GM18870 (cell line): ENCODE data around the gene WDR5.
"Not testable (repeated sequence)": the region's sequence is repeated elsewhere in the genome, so short reads cannot be mapped to it uniquely, and the experiment has no call there.

Experiments
- ATAC-seq: cut with Tn5 transposase; IDR thresholded peaks from one replicate; pipeline ENCODE4 v1.9.1; 2021; ENCODE audit warnings: moderate library complexity; ENCODE audit not compliant: unreplicated experiment

The WDR5 gene

GRCh38 chr9:134135343-134136117 lies at the start of gene WDR5:
Gene WDR5, plus strand, starts transcription at chr9:134136082. Its CDS starts 3,796 bp downstream, at chr9:134139878.
- no peak for ATAC-seq

GRCh38 chr9:134088063-134088725 lies 47.7 kb upstream of the WDR5 start:
- ATAC-seq, result no peak

GRCh38 chr9:134089972-134090371 lies 45.9 kb upstream of the WDR5 start:
- no peak for ATAC-seq

- no peak for ATAC-seq
These were observed 36.6 kb upstream of the WDR5 start for GRCh38 chr9:134099123-134099761.

GRCh38 chr9:134100040-134100439 lies 35.8 kb upstream of the WDR5 start:
- ATAC-seq, result no peak

- ATAC-seq, result not testable (repeated sequence)
These were observed 34.7 kb upstream of the WDR5 start for GRCh38 chr9:134101133-134101532.

- ATAC-seq, result no peak
These were observed 34.2 kb upstream of the WDR5 start for GRCh38 chr9:134101623-134102149.

GRCh38 chr9:134103391-134103998 lies 32.4 kb upstream of the WDR5 start:
- no peak for ATAC-seq

GRCh38 chr9:134111064-134111463 lies 24.8 kb upstream of the WDR5 start:
- ATAC-seq, result no peak

GRCh38 chr9:134112561-134112960 lies 23.3 kb upstream of the WDR5 start:
- no peak for ATAC-seq

- not testable (repeated sequence) for ATAC-seq
These were observed 16.9 kb upstream of the WDR5 start for GRCh38 chr9:134118972-134119371.

- ATAC-seq, result no peak
These were observed 12.1 kb upstream of the WDR5 start for GRCh38 chr9:134123764-134124128.

GRCh38 chr9:134125413-134126095 lies 10.3 kb upstream of the WDR5 start:
- ATAC-seq, result no peak

- no peak for ATAC-seq
These were observed 9.5 kb upstream of the WDR5 start for GRCh38 chr9:134126373-134126772.

- no peak for ATAC-seq
These were observed 8.8 kb upstream of the WDR5 start for GRCh38 chr9:134127065-134127580.

- no peak for ATAC-seq
These were observed 8.3 kb upstream of the WDR5 start for GRCh38 chr9:134127616-134128015.

- ATAC-seq, result no peak
These were observed 6.9 kb upstream of the WDR5 start for GRCh38 chr9:134128727-134129679.

- ATAC-seq, result no peak
These were observed 5.1 kb upstream of the WDR5 start for GRCh38 chr9:134130503-134131375.
